AG08396 (cell line): ENCODE measurements around the gene C6orf163.
"Not testable (repeated sequence)": the region's sequence is repeated elsewhere in the genome, so short reads cannot be mapped to it uniquely, and the experiment has no call there.

Experiments
- DNase-seq: peaks from one replicate; pipeline ENCODE4 v3.0.0; 2012; ENCODE audit warnings: low spot score, mixed read lengths

Gene C6orf163

GRCh38 chr6:87344731-87345130 is at the start of gene C6orf163:
C6orf163 (plus strand) TSS chr6:87344813; CDS start chr6:87345100, 287 bp downstream.
- no peak for DNase-seq

DNA sequence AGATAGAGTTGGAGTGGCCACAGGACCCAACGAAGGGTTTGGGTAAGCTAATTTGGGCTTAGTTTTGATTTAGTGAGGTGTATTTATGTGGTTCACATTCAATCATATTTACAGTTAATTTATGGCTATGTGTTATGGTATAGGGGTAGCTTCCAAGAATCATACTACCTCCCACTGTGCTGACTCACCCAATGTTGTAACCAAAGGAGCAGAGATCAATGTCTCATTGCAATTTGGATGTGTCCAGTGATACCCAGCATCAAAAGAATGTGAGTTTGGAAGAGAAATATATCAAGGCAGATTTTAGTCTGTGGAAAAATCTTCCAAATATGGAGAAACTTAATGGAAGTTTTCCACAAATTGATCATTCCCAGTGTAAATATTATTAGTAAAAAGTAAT is 47.5 kb upstream of the C6orf163 start:
- no peak for DNase-seq

DNA sequence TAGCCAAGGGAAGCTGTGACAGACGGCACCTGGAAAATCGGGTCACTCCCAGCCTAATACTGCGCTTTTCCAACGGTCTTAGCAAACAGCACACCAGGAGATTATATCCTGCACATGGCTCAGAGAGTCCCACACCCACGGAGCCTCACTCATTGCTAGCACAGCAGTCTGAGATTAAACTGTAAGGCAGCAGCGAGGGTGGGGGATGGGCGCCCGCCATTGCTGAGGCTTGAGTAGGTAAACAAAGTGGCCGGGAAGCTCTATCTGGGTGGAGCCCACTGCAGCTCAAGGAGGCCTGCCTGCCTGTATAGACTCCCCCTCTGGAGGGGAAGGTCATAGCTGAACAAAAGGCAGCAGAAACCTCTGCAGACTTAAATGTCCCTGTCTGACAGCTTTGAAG is 43.3 kb upstream of the C6orf163 start:
- DNase-seq, result not testable (repeated sequence)

- DNase-seq, result no peak
These were observed 35.6 kb upstream of the C6orf163 start for GRCh38 chr6:87308970-87309369.

- no peak for DNase-seq
These were observed 31.8 kb upstream of the C6orf163 start for GRCh38 chr6:87312860-87313259.

GRCh38 chr6:87315071-87315470 is 29.5 kb upstream of the C6orf163 start:
- DNase-seq, result no peak

DNA sequence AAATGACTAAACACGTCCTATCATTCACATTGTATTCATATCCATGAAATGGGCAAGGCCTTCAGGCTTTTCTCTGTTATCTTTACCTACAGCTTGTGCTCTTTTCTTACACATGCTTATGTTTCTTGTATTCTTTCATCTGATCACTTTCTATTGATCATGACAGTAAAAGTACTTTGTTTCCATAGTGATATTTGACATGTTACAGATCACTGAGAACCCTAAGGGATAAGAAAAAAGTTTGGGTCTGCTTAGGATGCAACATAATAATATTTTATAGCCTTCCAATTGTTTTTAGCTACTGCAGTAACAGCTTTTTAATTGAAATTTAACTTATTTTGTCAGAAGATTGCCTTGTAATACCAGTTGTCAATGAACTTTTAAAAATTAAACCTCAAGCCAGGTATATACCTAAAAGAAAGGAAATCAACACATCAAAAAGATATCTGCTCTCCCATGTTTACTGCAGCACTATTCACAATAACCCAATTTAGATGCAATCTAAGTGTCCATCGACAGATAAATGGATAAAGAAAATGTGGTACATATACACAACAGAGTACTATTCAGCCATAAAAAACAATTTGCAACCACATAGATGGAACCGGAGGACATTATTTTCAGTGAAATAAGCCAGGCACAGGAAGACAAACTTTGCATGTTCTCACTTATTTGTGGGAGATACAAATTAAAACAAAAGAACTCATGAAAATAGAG is 25.2 kb upstream of the C6orf163 start:
- DNase-seq, result no peak

- peak; percentile 92 for DNase-seq
These were observed 22.1 kb upstream of the C6orf163 start, which contains the start of gene SMIM8 for GRCh38 chr6:87322304-87323212. SMIM8 (plus strand) TSS chr6:87322588; CDS start chr6:87337032, 14,444 bp downstream.

DNA sequence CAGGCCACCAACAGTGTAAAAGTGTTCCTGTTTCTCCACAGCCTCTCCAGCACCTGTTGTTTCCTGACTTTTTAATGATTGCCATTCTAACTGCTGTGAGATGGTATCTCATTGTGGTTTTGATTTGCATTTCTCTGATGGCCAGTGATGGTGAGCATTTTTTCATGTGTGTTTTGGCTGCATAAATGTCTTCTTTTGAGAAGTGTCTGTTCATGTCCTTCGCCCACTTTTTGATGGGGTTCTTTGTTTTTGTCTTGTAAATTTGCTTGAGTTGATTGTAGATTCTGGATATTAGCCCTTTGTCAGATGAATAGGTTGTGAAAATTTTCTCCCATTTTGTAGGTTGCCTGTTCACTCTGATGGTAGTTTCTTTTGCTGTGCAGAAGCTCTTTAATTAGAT is 20.7 kb upstream of the C6orf163 start:
- DNase-seq, result not testable (repeated sequence)

- no peak for DNase-seq
These were observed 13.7 kb upstream of the C6orf163 start for GRCh38 chr6:87330961-87331360.

DNA sequence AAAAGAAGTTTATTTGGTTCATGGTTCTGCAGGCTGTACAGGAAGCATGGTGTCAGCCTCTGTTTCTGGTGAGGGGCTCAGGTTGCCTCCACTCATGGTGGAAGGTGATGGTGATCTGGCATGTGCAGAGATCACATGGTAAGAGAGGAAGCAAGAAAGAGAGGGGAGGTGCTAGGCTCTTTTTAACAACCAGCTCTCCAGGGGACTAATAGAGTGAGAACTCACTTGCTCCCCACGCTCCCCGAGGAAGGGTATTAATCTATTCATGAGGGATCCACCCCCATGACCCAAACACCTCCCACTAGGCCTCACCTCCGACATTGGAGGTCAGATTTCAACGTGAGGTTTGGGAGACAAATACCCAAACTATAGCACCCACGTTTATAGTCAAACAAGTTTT is 11.6 kb upstream of the C6orf163 start:
- DNase-seq, result no peak

GRCh38 chr6:87333591-87334181 is 10.9 kb upstream of the C6orf163 start:
- no peak for DNase-seq

- peak; percentile 71 for DNase-seq
These were observed 9.9 kb upstream of the C6orf163 start for GRCh38 chr6:87334683-87335082.

DNA sequence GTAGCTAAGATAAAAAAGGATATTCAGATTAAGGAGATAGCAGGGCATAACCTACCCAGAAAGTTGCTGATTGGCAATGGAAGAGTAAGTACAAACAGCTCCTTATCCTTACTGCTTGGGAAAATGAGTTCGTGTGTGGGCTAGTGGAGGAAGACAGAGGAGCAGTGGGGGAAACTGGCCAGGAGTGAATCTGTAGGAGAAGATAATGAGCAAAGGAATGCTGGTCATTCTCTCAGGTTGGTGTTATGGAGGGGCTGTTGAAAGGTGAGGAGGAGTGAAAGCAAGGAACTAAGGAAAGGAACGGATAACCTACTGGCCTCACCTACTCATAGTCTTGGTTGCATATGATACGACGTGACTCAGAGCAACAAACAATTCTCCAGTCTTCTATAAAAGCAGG is 8.2 kb upstream of the C6orf163 start:
- DNase-seq, result no peak

- DNase-seq, result no peak
These were observed 4.4 kb upstream of the C6orf163 start for GRCh38 chr6:87340230-87340629.

- no peak for DNase-seq
These were observed 3.5 kb upstream of the C6orf163 start for GRCh38 chr6:87341158-87341557.

- DNase-seq, result no peak
These were observed 2.7 kb upstream of the C6orf163 start for GRCh38 chr6:87341899-87342298.

DNA sequence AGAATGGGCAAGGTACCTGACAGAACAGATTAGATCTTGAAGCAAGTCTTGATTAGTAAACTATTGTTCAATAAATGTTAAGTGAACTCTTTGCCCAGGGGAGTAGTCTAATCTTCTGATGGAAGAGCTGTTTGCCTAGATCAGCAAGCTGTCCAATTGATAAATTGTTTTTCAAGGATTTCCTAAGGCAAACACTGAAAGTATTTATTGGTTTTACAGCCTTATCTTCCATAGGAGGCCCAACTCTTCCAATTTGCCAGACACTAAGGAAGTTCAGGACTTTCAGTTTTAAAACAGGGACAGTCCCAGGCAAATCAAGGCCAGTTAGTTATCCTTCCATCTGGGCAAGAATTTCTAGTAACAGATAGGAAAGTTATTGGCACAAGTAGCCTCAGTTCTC is 1.8 kb upstream of the C6orf163 start:
- DNase-seq, result no peak

GRCh38 chr6:87346700-87347099 is 2.1 kb downstream of the C6orf163 start:
- DNase-seq, result no peak

DNA sequence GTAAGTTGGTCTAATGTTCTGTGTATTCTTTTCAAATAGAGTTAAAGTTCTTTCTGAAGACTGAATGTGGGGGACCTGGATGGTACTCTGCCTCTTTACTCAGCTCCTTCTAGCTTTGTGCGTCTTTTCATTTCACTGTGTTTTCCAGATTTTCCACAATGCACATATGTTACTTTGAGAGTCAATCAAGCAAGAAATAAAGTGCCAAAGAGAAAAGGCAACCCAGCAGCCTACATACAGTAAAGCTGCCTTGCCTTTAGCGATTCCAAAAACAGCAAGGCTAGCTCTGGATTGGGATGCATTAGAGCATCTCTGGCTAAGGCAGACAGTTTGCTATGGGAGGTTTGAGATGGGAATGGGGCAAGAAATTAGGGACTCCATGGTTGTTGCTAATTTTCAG is 5.3 kb downstream of the C6orf163 start:
- no peak for DNase-seq

DNA sequence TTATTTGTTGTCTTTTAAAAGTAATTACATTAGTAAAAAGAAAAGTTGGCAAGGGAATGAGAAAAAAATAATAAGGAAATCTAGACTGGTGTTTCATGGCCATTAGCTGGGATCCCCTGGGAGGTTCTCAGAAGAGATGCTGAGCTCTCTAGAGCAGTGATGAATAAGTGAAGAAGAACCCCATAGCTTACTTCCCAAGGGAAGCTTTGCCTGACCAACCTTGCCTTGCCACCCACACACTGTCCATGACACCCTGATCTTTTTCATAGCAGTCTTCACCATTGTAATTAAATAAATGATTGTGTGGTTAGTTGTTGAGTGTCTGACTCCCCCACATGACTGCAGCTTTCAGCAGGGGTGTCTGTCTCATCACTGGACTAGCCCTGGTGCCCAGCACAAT is 5.9 kb downstream of the C6orf163 start:
- DNase-seq, result no peak

GRCh38 chr6:87351583-87351982 is 7.0 kb downstream of the C6orf163 start:
- no peak for DNase-seq

DNA sequence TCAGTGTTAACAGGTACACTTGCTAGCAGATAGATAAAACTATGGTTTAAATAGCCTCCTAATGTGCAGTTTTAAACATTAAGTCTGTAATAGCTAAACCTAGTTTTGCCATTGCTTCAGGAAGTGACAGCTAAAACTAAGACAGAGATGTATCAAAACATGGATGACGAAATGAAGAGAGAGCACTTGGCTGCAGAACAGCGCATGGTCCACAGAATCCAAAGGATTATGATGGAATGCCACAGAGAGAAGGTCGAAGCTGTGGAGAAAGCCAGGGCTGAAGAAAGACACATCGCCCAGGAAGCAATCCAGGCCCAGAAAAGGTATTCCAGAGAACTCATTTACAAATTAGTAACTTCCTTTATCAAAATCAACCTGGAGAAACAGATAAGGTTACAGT is 11.6 kb downstream of the C6orf163 start:
- no peak for DNase-seq
